Spleen (tissue), 10 donors: ENCODE data around the gene PRAMEF12. TPM values are rescaled to one million over a fixed set of nuclear protein-coding genes. Genes with fewer than 3 reads are reported as not detected.

Source experiments
- polyA plus RNA-seq, 3 donors: library from polyadenylated mRNA; stranded (reverse); fragments of 200-250 nt; gene quantifications; one replicate each; pipeline ENCODE4 v1.2.1, GENCODE V29; 2013
- total RNA-seq, 7 donors: library from RNA; depleted of rRNA in 3 of 7; stranded (reverse); fragments of >200 nt in 3 of 7; fragmentation: NEBNext Ultra II Directional in 4 of 7; extraction: Animal tissue kit (Norgen Biotek cat#: 25700) in 4 of 7; gene quantifications; one replicate each; pipeline versions ENCODE4 v1.1.0 to v1.2.1, GENCODE V29; 2016 to 2021
- donor health status: healthy with polysubstance abuse.
- donor health status: DM: no; HTN: no; CAD: no; lungs with moderate emphysema.
- donor health status: DM: no; HTN: no; CAD: no.
- donor health status: Bipolar disorder and iron deficiency.
- donor health status: healthy.
- donor health status: DM: no; HTN: no; CAD: no.
- donor health status: DM: yes; HTN: yes; CAD: no.

The PRAMEF12 gene
- total and polyA plus RNA-seq, 10 donors, result not detected

Other genes with a start within 250 kb of the PRAMEF12 start
- 10 to 100 TPM; 21.0 to 41.0 (median 35.1) TPM for gene DHRS3, start 155.5 kb upstream of the PRAMEF12 start, total RNA-seq
- 10 to 100 TPM in 2 of 3 donors, 1 to 10 TPM in 1; 8.9 to 19.5 (median 13.6) TPM for gene DHRS3, start 155.5 kb upstream of the PRAMEF12 start, polyA plus RNA-seq
- gene AADACL4, start 129.7 kb upstream of the PRAMEF12 start, total RNA-seq, result under 1 TPM in 2 of 7 donors, not detected in 5; 0.23 to 0.32 TPM
- under 1 TPM in 2 of 3 donors, not detected in 1; 0.04 to 0.29 TPM for gene AADACL4, start 129.7 kb upstream of the PRAMEF12 start, polyA plus RNA-seq
- not detected for gene AADACL3, start 57.6 kb upstream of the PRAMEF12 start, total RNA-seq
- gene AADACL3, start 57.6 kb upstream of the PRAMEF12 start, polyA plus RNA-seq, result not detected
- not detected for gene CFAP107, start 27.5 kb upstream of the PRAMEF12 start, total RNA-seq
- gene CFAP107, start 27.5 kb upstream of the PRAMEF12 start, polyA plus RNA-seq, result not detected
- not detected for gene PRAMEF1, start 17.7 kb downstream of the PRAMEF12 start, total RNA-seq
- gene PRAMEF1, start 17.7 kb downstream of the PRAMEF12 start, polyA plus RNA-seq, result not detected
- gene PRAMEF11, start 57.7 kb downstream of the PRAMEF12 start, total RNA-seq, result not detected
- not detected for gene PRAMEF11, start 57.7 kb downstream of the PRAMEF12 start, polyA plus RNA-seq
- gene HNRNPCL1, start 75.0 kb downstream of the PRAMEF12 start, total RNA-seq, result not detected
- gene HNRNPCL1, start 75.0 kb downstream of the PRAMEF12 start, polyA plus RNA-seq, result not detected
- gene PRAMEF2, start 83.3 kb downstream of the PRAMEF12 start, total RNA-seq, result not detected
- gene PRAMEF2, start 83.3 kb downstream of the PRAMEF12 start, polyA plus RNA-seq, result not detected
- not detected for gene PRAMEF4, start 112.5 kb downstream of the PRAMEF12 start, total RNA-seq
- gene PRAMEF4, start 112.5 kb downstream of the PRAMEF12 start, polyA plus RNA-seq, result not detected
- gene PRAMEF10, start 124.5 kb downstream of the PRAMEF12 start, total RNA-seq, result not detected
- not detected for gene PRAMEF10, start 124.5 kb downstream of the PRAMEF12 start, polyA plus RNA-seq
- gene PRAMEF7, start 142.9 kb downstream of the PRAMEF12 start, total RNA-seq, result not detected
- gene PRAMEF7, start 142.9 kb downstream of the PRAMEF12 start, polyA plus RNA-seq, result not detected
- not detected for gene PRAMEF6, start 173.8 kb downstream of the PRAMEF12 start, total RNA-seq
- gene PRAMEF6, start 173.8 kb downstream of the PRAMEF12 start, polyA plus RNA-seq, result not detected